GM23338 (cell line): ENCODE results near the gene UBE2G2.

Experiments
- CREB1 ChIP-seq: fragments of 250-450 bp; sonication (Bioruptor Pico); IDR thresholded peaks from 2 replicates; pipeline ENCODE4 v1.5.0; 2020; ENCODE audit warnings: low read depth, mild to moderate bottlenecking, moderate library complexity
- CTCF ChIP-seq, 2 experiments: fragments of 200-600 bp in 1 of 2; sonication (generic) in 1 of 2; conservative IDR thresholded peaks; 2 replicates each; pipeline versions ENCODE4 v1.5.1 to v1.6.1; 2016 to 2017; ENCODE audit warnings: antibody characterized with exemption in 2 of 2, low read depth in 2 of 2, mild to moderate bottlenecking in 2 of 2, moderate library complexity in 1 of 2
- POLR2AphosphoS5 ChIP-seq: IDR thresholded peaks from 2 replicates; pipeline ENCODE4 v1.6.1; 2016; ENCODE audit warnings: antibody characterized with exemption, low read depth

- TF ChIP-seq CTCF (conservative IDR thresholded peaks at IDR 0.05; ENCODE audit: low read depth in 2 of 2) (no peak), CREB1 (CRISPR knock-in tag) (no peak), POLR2AphosphoS5 (no peak)
Observed at GRCh38 chr21:44818640-44819011, 17.0 kb upstream of the UBE2G2 start.
